22Rv1 (cell line): ENCODE measurements around the gene SBNO2.

Experiments used
- CTCF ChIP-seq: fragments of 450-650 bp; IDR thresholded peaks from 2 replicates; pipeline ENCODE4 v1.5.1; 2017; ENCODE audit warnings: mild to moderate bottlenecking
- ZFX ChIP-seq: fragments of 450-650 bp; IDR thresholded peaks from 2 replicates; pipeline ENCODE4 v1.6.1; 2017; ENCODE audit warnings: antibody characterized with exemption, borderline replicate concordance

- TF ChIP-seq CTCF, result no peak
- TF ChIP-seq ZFX, result no peak
Observed at GRCh38 chr19:1143828-1144399, 30.2 kb downstream of the SBNO2 start.
